CD4-positive, alpha-beta T cell treated with Interleukin-17A for 1 hour (primary cell): Measurements from ENCODE around the gene PRAMEF20.
"Not testable (repeated sequence)": the region's sequence is repeated elsewhere in the genome, so short reads cannot be mapped to it uniquely, and the experiment has no call there.

Source experiments
- DNase-seq: peaks from one replicate; pipeline ENCODE4 v3.0.0-alpha.2; 2020

Gene PRAMEF20

GRCh38 chr1:13410150-13410549 lies at the start of gene PRAMEF20:
Gene PRAMEF20 (plus strand): TSS chr1:13410450. CDS start chr1:13416355, 5,905 bp downstream.
- not testable (repeated sequence) for DNase-seq

- DNase-seq: not testable (repeated sequence)
Observed at GRCh38 chr1:13362364-13362763, 47.9 kb upstream of the PRAMEF20 start.

GRCh38 chr1:13364928-13365327 lies 45.3 kb upstream of the PRAMEF20 start:
- DNase-seq: not testable (repeated sequence)

GRCh38 chr1:13366536-13366935 lies 43.7 kb upstream of the PRAMEF20 start:
- DNase-seq: not testable (repeated sequence)

- not testable (repeated sequence) for DNase-seq
Observed at GRCh38 chr1:13368544-13368943, 41.7 kb upstream of the PRAMEF20 start.

- not testable (repeated sequence) for DNase-seq
Observed at GRCh38 chr1:13378983-13379382, 31.3 kb upstream of the PRAMEF20 start.

- not testable (repeated sequence) for DNase-seq
Observed at GRCh38 chr1:13380380-13380779, 29.9 kb upstream of the PRAMEF20 start.

GRCh38 chr1:13389332-13389731 lies 20.9 kb upstream of the PRAMEF20 start, which contains the start of gene PRAMEF17:
Gene PRAMEF17 (plus strand): TSS chr1:13389632. CDS start chr1:13389658, 26 bp downstream.
- DNase-seq: not testable (repeated sequence)

- DNase-seq: not testable (repeated sequence)
Observed at GRCh38 chr1:13393004-13393403, 17.2 kb upstream of the PRAMEF20 start.

- DNase-seq: not testable (repeated sequence)
Observed at GRCh38 chr1:13394761-13395160, 15.5 kb upstream of the PRAMEF20 start.

GRCh38 chr1:13395311-13395710 lies 14.9 kb upstream of the PRAMEF20 start:
- not testable (repeated sequence) for DNase-seq

GRCh38 chr1:13407811-13408210 lies 2.4 kb upstream of the PRAMEF20 start:
- no peak for DNase-seq

GRCh38 chr1:13430495-13430894 lies 20.2 kb downstream of the PRAMEF20 start:
- DNase-seq: no peak

GRCh38 chr1:13432251-13432650 lies 22.0 kb downstream of the PRAMEF20 start:
- no peak for DNase-seq

- not testable (repeated sequence) for DNase-seq
Observed at GRCh38 chr1:13433694-13434358, 23.6 kb downstream of the PRAMEF20 start.

GRCh38 chr1:13435458-13435857 lies 25.2 kb downstream of the PRAMEF20 start:
- DNase-seq: no peak

GRCh38 chr1:13439104-13439783 lies 29.0 kb downstream of the PRAMEF20 start:
- not testable (repeated sequence) for DNase-seq

- no peak for DNase-seq
Observed at GRCh38 chr1:13443335-13443979, 33.2 kb downstream of the PRAMEF20 start.

GRCh38 chr1:13450204-13450603 lies 40.0 kb downstream of the PRAMEF20 start:
- DNase-seq: no peak

- no peak for DNase-seq
Observed at GRCh38 chr1:13451399-13451965, 41.2 kb downstream of the PRAMEF20 start.

GRCh38 chr1:13456904-13457532 lies 46.8 kb downstream of the PRAMEF20 start:
- no peak for DNase-seq

GRCh38 chr1:13461977-13462376 lies 51.7 kb downstream of the PRAMEF20 start:
- no peak for DNase-seq

GRCh38 chr1:13462682-13463081 lies 52.4 kb downstream of the PRAMEF20 start:
- DNase-seq: no peak
